H9 (cell line): ENCODE results near the gene DPT. TPM values are rescaled to one million over a fixed set of nuclear protein-coding genes. Genes with fewer than 3 reads are reported as not detected.

ENCODE experiments used
- DNase-seq: peaks from one replicate; pipeline ENCODE4 v3.0.0-alpha.2; 2017
- H2AFZ ChIP-seq: one replicate; pipeline ENCODE4 v1.6.1; 2013; ENCODE audit warnings: mild to moderate bottlenecking, low read length, control low read depth, moderate library complexity
- H2AK5ac ChIP-seq: 2 replicates; pipeline ENCODE4 v1.6.1; 2013; ENCODE audit warnings: low read length, control low read depth, mixed read lengths; ENCODE audit not compliant: insufficient read length
- H2BK120ac ChIP-seq: one replicate; pipeline ENCODE4 v1.6.1; 2013; ENCODE audit warnings: low read depth, mild to moderate bottlenecking, low read length, control low read depth, inconsistent platforms; ENCODE audit not compliant: poor library complexity, severe bottlenecking
- H2BK12ac ChIP-seq: 2 replicates; pipeline ENCODE4 v1.6.1; 2013; ENCODE audit warnings: low read length, control low read depth, mixed read lengths, low read depth; ENCODE audit not compliant: insufficient read length
- H2BK15ac ChIP-seq: 2 replicates; pipeline ENCODE4 v1.6.1; 2013; ENCODE audit warnings: low read depth, low read length, control low read depth
- H2BK20ac ChIP-seq: one replicate; pipeline ENCODE4 v1.6.1; 2013; ENCODE audit warnings: low read depth, mild to moderate bottlenecking, low read length, control low read depth, inconsistent platforms; ENCODE audit not compliant: poor library complexity, severe bottlenecking
- H2BK5ac ChIP-seq: 2 replicates; pipeline ENCODE4 v1.6.1; 2013; ENCODE audit warnings: low read length, control low read depth, mixed read lengths; ENCODE audit not compliant: insufficient read length
- H3K14ac ChIP-seq: 2 replicates; pipeline ENCODE4 v1.6.1; 2013; ENCODE audit warnings: low read length, control low read depth; ENCODE audit not compliant: insufficient read depth
- H3K18ac ChIP-seq: 2 replicates; pipeline ENCODE4 v1.6.1; 2013; ENCODE audit warnings: low read depth, mild to moderate bottlenecking, mixed read lengths, low read length, control low read depth; ENCODE audit not compliant: insufficient read length
- H3K23ac ChIP-seq: 2 replicates; pipeline ENCODE4 v1.6.1; 2013; ENCODE audit warnings: low read length, control low read depth, mixed read lengths, low read depth; ENCODE audit not compliant: insufficient read length
- H3K23me2 ChIP-seq: 2 replicates; pipeline ENCODE4 v1.6.1; 2013; ENCODE audit warnings: low read depth, mild to moderate bottlenecking, mixed read lengths, low read length, control low read depth; ENCODE audit not compliant: insufficient read length, poor library complexity, severe bottlenecking
- H3K27ac ChIP-seq: 2 replicates; pipeline ENCODE4 v1.5.1; 2013; ENCODE audit warnings: low read length, control low read depth, mixed read lengths, low read depth; ENCODE audit not compliant: insufficient read length
- H3K27me3 ChIP-seq: 2 replicates; pipeline ENCODE4 v1.6.1; 2013; ENCODE audit warnings: low read length, control low read depth, inconsistent platforms; ENCODE audit not compliant: insufficient read depth
- H3K4ac ChIP-seq: 2 replicates; pipeline ENCODE4 v1.6.1; 2013; ENCODE audit warnings: low read depth, mild to moderate bottlenecking, control low read depth, inconsistent platforms, low read length, moderate library complexity
- H3K4me1 ChIP-seq: 2 replicates; pipeline ENCODE4 v1.6.1; 2013; ENCODE audit warnings: low read length, control low read depth, inconsistent platforms; ENCODE audit not compliant: insufficient read depth
- H3K4me2 ChIP-seq: 2 replicates; pipeline ENCODE4 v1.6.1; 2013; ENCODE audit warnings: low read length, control low read depth, mixed read lengths; ENCODE audit not compliant: insufficient read length, insufficient read depth
- H3K56ac ChIP-seq: 2 replicates; pipeline ENCODE4 v1.6.1; 2013; ENCODE audit warnings: low read depth, mild to moderate bottlenecking, mixed read lengths, low read length, control low read depth; ENCODE audit not compliant: insufficient read length
- H3K79me1 ChIP-seq: 2 replicates; pipeline ENCODE4 v1.6.1; 2013; ENCODE audit warnings: low read depth, mild to moderate bottlenecking, moderate library complexity, low read length, control low read depth, inconsistent platforms; ENCODE audit not compliant: insufficient read depth, poor library complexity, severe bottlenecking
- H3K79me2 ChIP-seq: 2 replicates; pipeline ENCODE4 v1.6.1; 2013; ENCODE audit warnings: low read length, control low read depth, inconsistent platforms; ENCODE audit not compliant: insufficient read depth
- H3K9ac ChIP-seq: 2 replicates; pipeline ENCODE4 v1.6.1; 2013; ENCODE audit warnings: low read length, control low read depth, mixed read lengths; ENCODE audit not compliant: insufficient read length; ENCODE audit errors: extremely low read depth
- H3K9me3 ChIP-seq: one replicate; pipeline ENCODE4 v1.6.1; 2013; ENCODE audit warnings: low read depth, low read length, inconsistent platforms; ENCODE audit not compliant: control insufficient read depth
- H3T11ph ChIP-seq: one replicate; pipeline ENCODE4 v1.6.1; 2013; ENCODE audit warnings: mild to moderate bottlenecking, low read length, control low read depth, inconsistent platforms
- H4K20me1 ChIP-seq: one replicate; pipeline ENCODE4 v1.6.1; 2013; ENCODE audit not compliant: control insufficient read depth, insufficient read length, insufficient read depth
- H4K5ac ChIP-seq: 2 replicates; pipeline ENCODE4 v1.6.1; 2013; ENCODE audit warnings: low read depth, mild to moderate bottlenecking, mixed read lengths, low read length, control low read depth; ENCODE audit not compliant: insufficient read length
- H4K8ac ChIP-seq: replicated peaks from 2 replicates; pipeline ENCODE4 v1.6.1; 2013; ENCODE audit warnings: low read length, control low read depth, mixed read lengths, low read depth; ENCODE audit not compliant: insufficient read length
- H4K91ac ChIP-seq: 2 replicates; pipeline ENCODE4 v1.6.1; 2013; ENCODE audit warnings: low read depth, mild to moderate bottlenecking, moderate library complexity, mixed read lengths, low read length, control low read depth; ENCODE audit not compliant: insufficient read length
- H3K27ac Mint-ChIP-seq, 3 experiments: 2 replicates in 2 of 3; 3 replicates in 1 of 3; pipeline ENCODE4 v1.8.0; 2020 to 2021; ENCODE audit warnings: mixed read lengths in 3 of 3, mild to moderate bottlenecking in 1 of 3, moderate library complexity in 1 of 3
- H3K27me3 Mint-ChIP-seq: 2 replicates; pipeline ENCODE4 v1.8.0; 2021; ENCODE audit warnings: low read depth, mild to moderate bottlenecking, moderate library complexity, mixed read lengths
- H3K36me3 Mint-ChIP-seq, 3 experiments: 2 replicates in 2 of 3; 3 replicates in 1 of 3; pipeline ENCODE4 v1.8.0; 2020 to 2021; ENCODE audit warnings: low read depth in 3 of 3, mixed read lengths in 3 of 3; ENCODE audit not compliant: insufficient read depth in 1 of 3
- H3K4me1 Mint-ChIP-seq, 2 experiments: 2 replicates each; pipeline ENCODE4 v1.8.0; 2020; ENCODE audit warnings: mixed read lengths in 2 of 2
- H3K4me3 Mint-ChIP-seq, 2 experiments: 2 replicates in 1 of 2; 3 replicates in 1 of 2; pipeline ENCODE4 v1.8.0; 2020 to 2021; ENCODE audit warnings: mild to moderate bottlenecking in 2 of 2, mixed read lengths in 2 of 2, moderate library complexity in 1 of 2
- H3K9me3 Mint-ChIP-seq, 2 experiments: 2 replicates in 1 of 2; 3 replicates in 1 of 2; pipeline ENCODE4 v1.8.0; 2020; ENCODE audit warnings: mild to moderate bottlenecking in 2 of 2, mixed read lengths in 2 of 2, moderate library complexity in 1 of 2
- CTCF ChIP-seq: fragments of 200-600 bp; sonication (generic); conservative IDR thresholded peaks from 3 replicates; pipeline ENCODE4 v1.8.0; 2021; ENCODE audit warnings: antibody characterized with exemption, mild to moderate bottlenecking
- WGBS: extraction: QIAGEN DNeasy Blood & Tissue Kit; methylation state at CpG from one replicate; pipeline ENCODE4 v1.1.7; 2013; ENCODE audit warnings: missing lambda C conversion rate, low lambda C conversion rate, mixed read lengths; ENCODE audit not compliant: insufficient read length; ENCODE audit errors: extremely low coverage; 5-methylcytosine and 5-hydroxymethylcytosine counted together
- total RNA-seq: library from RNA; stranded (reverse); gene quantifications from 2 replicates; pipeline ENCODE4 v1.2.1, GENCODE V29; 2021

DPT gene
- total RNA-seq, 1 experiment from 2014 or later: not detected

- no peak for DNase-seq
Measured at GRCh38 chr1:168653567-168653966, 75.4 kb downstream of the DPT start.

More at GRCh38 chr1:168653567-168653966, 75.4 kb downstream of the DPT start:
- Histone ChIP-seq H4K5ac (no peak overlapping the region), H2AK5ac (no peak overlapping the region), H3K79me2 (no peaks in the 10 kb centered on the region), H3K27ac (no peak overlapping the region), H3K4ac (no peak overlapping the region), H2BK120ac (no peak overlapping the region), H4K20me1 (no peaks in the 10 kb centered on the region), H2BK20ac (no peak overlapping the region), H3K18ac (no peak overlapping the region), H3K23me2 (no peaks in the 10 kb centered on the region), H3K9me3 (no peaks in the 10 kb centered on the region), H4K91ac (no peak overlapping the region), H3K23ac (no peak overlapping the region), H3K56ac (no peak overlapping the region), H2BK12ac (no peak overlapping the region), H2BK15ac (no peak overlapping the region), H3K9ac (no peak overlapping the region), H3K4me1 (peaks cover 2% of the 10 kb centered on the region; the same call in 1 of the 2 replicates), H2AFZ (no peak overlapping the region), H3K14ac (no peak overlapping the region), H3K4me2 (no peak overlapping the region), H4K8ac (no peak overlapping the region), H3K27me3 (no peaks in the 10 kb centered on the region), H3K79me1 (no peaks in the 10 kb centered on the region), H2BK5ac (no peak overlapping the region), H3T11ph (no peak overlapping the region)
- Mint-ChIP-seq H3K4me1 (peaks cover 4 to 7% of the 10 kb centered on the region in 2 experiments; a peak in 3 of 4 replicates), H3K27ac (no peak overlapping the region), H3K36me3 (no peaks in the 10 kb centered on the region), H3K9me3 (no peaks in the 10 kb centered on the region), H3K4me3 (no peak overlapping the region), H3K27me3 (no peaks in the 10 kb centered on the region)
- WGBS: no CpG with 5 or more reads among the region's 2 CpGs
- no peak for TF ChIP-seq CTCF
